OCI-LY3 (cell line): ENCODE results near the gene EPHB3.

Experiments used
- H2AFZ ChIP-seq: fragments of 200-600, 300-600 bp; shearing (Covaris generic); 2 replicates; pipeline ENCODE4 v1.6.0; 2014; ENCODE audit warnings: antibody characterized with exemption, low read depth, low read length
- H3K27ac ChIP-seq: fragments of 200-600, 300-600 bp; sonication (generic); 2 replicates; pipeline ENCODE4 v1.5.1; 2014; ENCODE audit warnings: mild to moderate bottlenecking, low read length, moderate library complexity, mixed read lengths
- H3K27me3 ChIP-seq: fragments of 200-600, 300-600 bp; sonication (generic); 2 replicates; pipeline ENCODE4 v1.6.1; 2014; ENCODE audit warnings: low read depth, low read length, mixed read lengths
- H3K36me3 ChIP-seq: fragments of 200-600, 300-600 bp; sonication (generic); replicated peaks from 2 replicates; pipeline ENCODE3; 2014; ENCODE audit warnings: low read depth, low read length, mixed read lengths
- H3K4me1 ChIP-seq: fragments of 300-600, 200-600 bp; sonication (generic); 2 replicates; pipeline ENCODE4 v1.6.1; 2014; ENCODE audit warnings: low read length, mixed read lengths
- H3K4me2 ChIP-seq: fragments of 200-600, 300-600 bp; sonication (generic); 2 replicates; pipeline ENCODE4 v1.6.1; 2014; ENCODE audit warnings: low read length, mixed read lengths
- H3K4me3 ChIP-seq: fragments of 300-600, 200-600 bp; sonication (generic); 2 replicates; pipeline ENCODE4 v1.5.1; 2014; ENCODE audit warnings: antibody characterized with exemption, mild to moderate bottlenecking, low read length, moderate library complexity
- H3K79me2 ChIP-seq: fragments of 300-600, 200-600 bp; shearing (Covaris generic); 2 replicates; pipeline ENCODE4 v1.6.1; 2014; ENCODE audit warnings: mild to moderate bottlenecking, low read length, mixed read lengths
- H3K9ac ChIP-seq: fragments of 300-600, 200-600 bp; shearing (Covaris generic); 2 replicates; pipeline ENCODE4 v1.6.0; 2014; ENCODE audit warnings: mild to moderate bottlenecking, low read length, moderate library complexity
- H3K9me3 ChIP-seq: fragments of 200-600, 300-600 bp; shearing (Covaris generic); 2 replicates; pipeline ENCODE4 v1.6.1; 2014; ENCODE audit warnings: low read length, mixed read lengths; ENCODE audit not compliant: insufficient read depth
- H4K20me1 ChIP-seq: fragments of 200-600, 300-600 bp; sonication (generic); 2 replicates; pipeline ENCODE4 v1.6.1; 2016; ENCODE audit warnings: low read length, mixed read lengths; ENCODE audit not compliant: insufficient read depth
- EZH2phosphoT487 ChIP-seq: fragments of 200-600 bp; shearing (Covaris generic); IDR thresholded peaks from 2 replicates; pipeline ENCODE4 v1.6.1; 2018; ENCODE audit warnings: antibody characterized with exemption, mixed run types, low read depth
- TF ChIP-seq, protein P1 (sequence below): fragments of 200-600, 300-600 bp; sonication (generic); IDR thresholded peaks from 2 replicates; pipeline ENCODE4 v1.5.1; 2014; ENCODE audit warnings: antibody characterized with exemption, low read length, low read depth

Gene EPHB3

DNA sequence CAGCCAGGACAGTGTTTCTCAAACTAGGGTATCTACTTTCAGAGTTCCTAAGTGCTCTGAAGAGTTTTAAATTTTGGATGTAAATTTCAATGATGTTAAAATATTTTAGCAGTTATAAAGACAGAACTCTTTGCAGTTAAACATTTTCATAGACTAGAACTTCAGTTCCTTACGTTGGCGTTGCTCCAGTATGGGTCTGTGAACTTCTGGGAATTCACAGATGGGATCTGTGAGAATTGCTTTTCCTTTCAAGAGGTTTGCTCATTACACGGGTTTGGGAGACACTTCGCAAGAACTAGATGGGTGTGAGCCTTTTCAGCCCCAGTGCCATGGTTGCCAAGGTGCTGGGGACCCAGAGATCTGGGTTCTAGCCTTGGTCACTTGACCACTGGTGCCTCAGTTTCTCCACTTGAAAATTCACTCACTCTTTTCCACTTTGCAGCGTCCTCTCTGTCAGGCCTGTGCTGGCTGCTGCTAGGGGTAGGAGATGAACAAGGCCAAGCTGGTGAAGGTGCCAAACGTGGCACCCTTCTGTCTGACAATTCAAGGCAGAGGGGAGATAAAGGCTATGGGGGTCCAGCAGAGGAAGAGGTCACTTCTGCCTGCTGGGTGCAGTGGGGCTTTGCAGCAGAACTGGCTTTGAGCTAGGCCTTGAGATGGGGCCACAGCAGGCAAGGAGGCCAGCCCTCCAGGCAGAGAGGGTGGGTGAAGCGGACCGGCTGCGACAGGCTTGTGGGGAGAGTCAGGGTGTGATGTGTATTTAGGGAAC, 48.1 kb downstream of the EPHB3 start:
- Histone ChIP-seq H3K27me3 (no peaks in the 10 kb centered on the region), H3K36me3 (no peaks in the 10 kb centered on the region), H3K4me1 (no peaks in the 10 kb centered on the region), H3K27ac (no peak overlapping the region), H3K4me2 (no peak overlapping the region), H4K20me1 (no peaks in the 10 kb centered on the region), H3K79me2 (no peaks in the 10 kb centered on the region), H3K4me3 (no peak overlapping the region), H2AFZ (no peak overlapping the region), H3K9me3 (no peaks in the 10 kb centered on the region), H3K9ac (no peak overlapping the region)
- TF ChIP-seq EZH2phosphoT487: no peak

DNA sequence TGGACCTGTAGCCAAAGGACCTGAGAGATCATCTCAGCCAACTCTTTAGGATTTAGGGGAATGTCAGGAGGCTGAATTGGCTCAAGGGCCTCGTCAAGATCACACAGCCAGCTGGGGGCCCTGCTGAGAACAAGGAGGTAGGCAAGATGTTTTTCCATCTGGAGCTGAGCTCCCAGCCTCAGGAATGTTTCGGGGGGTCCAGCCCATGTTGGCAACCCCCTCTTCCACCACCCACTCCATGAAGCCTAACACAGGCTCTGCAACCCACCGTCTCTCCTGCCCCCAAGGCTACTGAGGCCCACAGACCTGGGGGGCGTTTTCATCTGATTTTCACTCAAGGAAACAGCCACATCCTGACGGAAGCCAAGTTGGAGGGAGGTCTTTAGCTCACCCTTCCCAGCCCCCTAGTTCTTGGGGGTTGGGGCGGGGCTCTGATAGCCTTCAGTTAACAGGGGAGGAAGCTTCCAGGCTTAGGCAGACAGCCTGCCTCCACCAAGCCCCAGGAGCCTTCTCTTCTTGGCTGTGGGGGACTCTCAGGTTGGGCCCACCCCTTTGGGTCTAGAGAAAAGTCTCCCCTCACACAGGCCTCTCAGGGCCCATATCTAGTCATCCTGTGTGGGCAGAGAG, 48.8 kb downstream of the EPHB3 start:
- no peaks in the 10 kb centered on the region for H3K36me3 ChIP-seq
- TF ChIP-seq, protein P1, sequence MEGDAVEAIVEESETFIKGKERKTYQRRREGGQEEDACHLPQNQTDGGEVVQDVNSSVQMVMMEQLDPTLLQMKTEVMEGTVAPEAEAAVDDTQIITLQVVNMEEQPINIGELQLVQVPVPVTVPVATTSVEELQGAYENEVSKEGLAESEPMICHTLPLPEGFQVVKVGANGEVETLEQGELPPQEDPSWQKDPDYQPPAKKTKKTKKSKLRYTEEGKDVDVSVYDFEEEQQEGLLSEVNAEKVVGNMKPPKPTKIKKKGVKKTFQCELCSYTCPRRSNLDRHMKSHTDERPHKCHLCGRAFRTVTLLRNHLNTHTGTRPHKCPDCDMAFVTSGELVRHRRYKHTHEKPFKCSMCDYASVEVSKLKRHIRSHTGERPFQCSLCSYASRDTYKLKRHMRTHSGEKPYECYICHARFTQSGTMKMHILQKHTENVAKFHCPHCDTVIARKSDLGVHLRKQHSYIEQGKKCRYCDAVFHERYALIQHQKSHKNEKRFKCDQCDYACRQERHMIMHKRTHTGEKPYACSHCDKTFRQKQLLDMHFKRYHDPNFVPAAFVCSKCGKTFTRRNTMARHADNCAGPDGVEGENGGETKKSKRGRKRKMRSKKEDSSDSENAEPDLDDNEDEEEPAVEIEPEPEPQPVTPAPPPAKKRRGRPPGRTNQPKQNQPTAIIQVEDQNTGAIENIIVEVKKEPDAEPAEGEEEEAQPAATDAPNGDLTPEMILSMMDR: no peak
- no peak for TF ChIP-seq EZH2phosphoT487
- no peak overlapping the region for H3K4me3 ChIP-seq
- no peaks in the 10 kb centered on the region for H3K79me2 ChIP-seq
- no peak overlapping the region for H3K9ac ChIP-seq
- no peaks in the 10 kb centered on the region for H3K9me3 ChIP-seq
- H3K27ac ChIP-seq: no peak overlapping the region
- H2AFZ ChIP-seq: no peak overlapping the region
- no peaks in the 10 kb centered on the region for H3K27me3 ChIP-seq
- H4K20me1 ChIP-seq: no peaks in the 10 kb centered on the region
- H3K4me2 ChIP-seq: no peak overlapping the region
- H3K4me1 ChIP-seq: no peaks in the 10 kb centered on the region

DNA sequence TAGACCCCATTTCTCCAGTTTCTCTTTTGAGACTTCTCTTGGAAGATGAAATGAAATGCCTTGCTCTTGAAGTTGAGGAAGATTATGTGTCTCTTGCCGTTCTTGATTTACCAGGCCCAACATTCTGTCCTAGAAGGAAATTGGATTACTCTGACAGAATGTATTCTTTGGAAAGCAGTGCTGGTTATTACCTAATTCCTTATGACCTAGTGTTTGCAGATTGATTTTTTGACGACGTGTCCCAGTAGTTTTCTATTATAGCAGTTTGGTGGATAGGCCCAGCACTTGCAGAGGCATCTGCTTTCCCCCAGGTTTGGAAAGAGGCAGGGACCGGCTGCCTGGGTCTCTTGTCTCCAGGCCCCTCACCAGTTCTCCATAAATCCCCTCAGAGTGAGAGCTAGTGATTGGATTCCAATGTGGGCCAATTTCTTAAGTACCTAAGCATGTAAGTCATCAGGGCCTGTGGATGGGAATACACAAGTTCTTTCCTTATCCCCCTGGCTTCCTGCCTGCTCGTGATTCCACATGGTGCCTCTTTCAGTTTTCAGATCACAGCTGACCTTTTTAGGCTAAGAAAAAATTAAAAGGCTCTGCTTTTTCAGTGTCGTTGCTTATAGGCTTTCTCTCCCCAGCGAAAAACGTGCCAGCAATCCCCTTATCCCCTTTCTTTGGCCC, 50.2 kb downstream of the EPHB3 start:
- no peak for TF ChIP-seq EZH2phosphoT487
- TF ChIP-seq, protein P1: no peak
- Histone ChIP-seq H3K79me2 (no peaks in the 10 kb centered on the region), H3K9me3 (no peaks in the 10 kb centered on the region), H3K4me1 (no peaks in the 10 kb centered on the region), H3K4me2 (no peak overlapping the region), H3K9ac (no peak overlapping the region), H2AFZ (no peak overlapping the region), H3K36me3 (no peaks in the 10 kb centered on the region), H4K20me1 (no peaks in the 10 kb centered on the region), H3K27ac (no peak overlapping the region), H3K4me3 (no peak overlapping the region), H3K27me3 (peaks cover 5% of the 10 kb centered on the region; the same call in 1 of the 2 replicates)

DNA sequence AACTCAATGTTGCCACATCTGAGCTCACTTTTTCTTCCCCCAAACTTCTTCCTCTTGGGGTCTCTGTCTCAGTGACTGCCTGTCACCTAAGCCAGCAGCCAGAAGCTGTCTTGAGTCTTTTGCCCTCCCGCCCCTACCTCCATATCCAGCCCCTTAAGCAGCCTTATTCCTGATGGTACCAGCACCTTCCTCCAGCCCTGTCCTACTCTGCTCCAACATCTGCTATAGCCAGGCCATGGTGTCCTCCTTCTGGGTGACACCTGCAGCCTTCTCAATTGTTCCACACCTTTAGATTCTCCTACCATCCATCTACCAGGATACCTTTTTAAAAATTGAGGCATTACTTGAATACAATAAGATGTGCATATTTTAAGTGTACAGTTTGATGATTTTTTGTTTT, 53.8 kb downstream of the EPHB3 start:
- Histone ChIP-seq H3K4me1 (no peaks in the 10 kb centered on the region), H2AFZ (no peak overlapping the region), H3K4me3 (no peak overlapping the region)

More for the DNA sequence above, 53.8 kb downstream of the EPHB3 start:
- no peaks in the 10 kb centered on the region for H3K36me3 ChIP-seq
- H3K27me3 ChIP-seq: peaks cover 22% of the 10 kb centered on the region; the same call in 1 of the 2 replicates
- TF ChIP-seq, protein P1: no peak
- no peak for TF ChIP-seq EZH2phosphoT487
- H4K20me1 ChIP-seq: no peaks in the 10 kb centered on the region
- H3K9ac ChIP-seq: no peak overlapping the region
- H3K4me2 ChIP-seq: no peak overlapping the region
- no peaks in the 10 kb centered on the region for H3K79me2 ChIP-seq
- H3K27ac ChIP-seq: no peak overlapping the region
- no peaks in the 10 kb centered on the region for H3K9me3 ChIP-seq
